Stimulated activated effector memory CD8-positive, alpha-beta T cell treated with anti-CD3 and anti-CD28 coated beads, Interleukin-12 subunit alpha, Interleukin-12 subunit beta, amount 100 ng/mL, for 72 hours (primary cell): ENCODE results near the gene PCDHB13.
"Not testable (repeated sequence)": the region's sequence is repeated elsewhere in the genome, so short reads cannot be mapped to it uniquely, and the experiment has no call there.

ENCODE experiments used
- ATAC-seq: fragments of 150-1000 bp; cut with Tn5 transposase; 2 replicates; pipeline ENCODE4 v1.10.0; 2021
- DNase-seq, 2 donors: peaks; one replicate each; pipeline ENCODE4 v3.0.0; 2021 to 2022; ENCODE audit warnings: low spot score in 2 of 2
- H3K27ac Mint-ChIP-seq: one replicate; pipeline ENCODE4 v1.8.0; 2022; ENCODE audit warnings: mild to moderate bottlenecking, mixed read lengths
- H3K36me3 Mint-ChIP-seq: one replicate; pipeline ENCODE4 v1.8.0; 2022; ENCODE audit warnings: mild to moderate bottlenecking, mixed read lengths
- H3K4me1 Mint-ChIP-seq: one replicate; pipeline ENCODE4 v1.8.0; 2022; ENCODE audit warnings: mixed read lengths
- H3K4me3 Mint-ChIP-seq: one replicate; pipeline ENCODE4 v1.8.0; 2022; ENCODE audit warnings: mild to moderate bottlenecking, mixed read lengths
- H3K9me3 Mint-ChIP-seq: one replicate; pipeline ENCODE4 v1.8.0; 2022; ENCODE audit warnings: mixed read lengths

The PCDHB13 gene

DNA sequence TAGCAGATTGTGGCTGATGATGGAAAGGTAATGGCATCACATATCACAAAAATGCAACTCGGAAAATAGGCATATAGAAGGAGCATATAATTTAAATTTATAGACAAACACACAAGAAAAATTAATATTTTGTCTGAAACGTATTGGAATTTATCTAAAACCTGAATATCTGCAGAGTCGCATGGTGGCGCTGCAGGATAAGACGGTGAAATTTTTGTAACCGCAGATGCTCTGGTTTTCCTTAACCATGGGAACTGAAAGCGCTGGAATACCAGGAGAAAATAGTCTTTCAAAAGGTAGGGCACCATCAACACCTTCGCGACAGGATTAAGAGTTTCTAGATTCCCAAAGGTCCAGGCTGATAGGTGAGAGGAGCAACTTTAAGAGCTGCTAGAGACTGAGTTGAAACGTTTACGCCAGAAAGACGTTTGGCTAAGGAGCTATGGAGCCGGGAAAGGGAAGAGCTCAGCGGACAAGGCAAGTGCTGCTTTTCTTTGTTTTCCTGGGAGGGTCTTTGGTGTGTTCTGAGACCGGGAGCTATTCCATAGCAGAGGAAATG lies 20.5 kb downstream of the PCDHB13 start:
- Mint-ChIP-seq H3K36me3 (no peaks in the 10 kb centered on the region), H3K4me3 (no peak overlapping the region)
- DNase-seq = no peak

GRCh38 chr5:141235922-141236321 lies 22.2 kb downstream of the PCDHB13 start:
- not testable (repeated sequence) for ATAC-seq, H3K4me3 Mint-ChIP-seq, H3K4me1 Mint-ChIP-seq, H3K36me3 Mint-ChIP-seq, DNase-seq, H3K27ac Mint-ChIP-seq
- peaks cover 22% of the 10 kb centered on the region for H3K9me3 Mint-ChIP-seq

More for the DNA sequence above, 20.5 kb downstream of the PCDHB13 start:
- peaks cover 16% of the 10 kb centered on the region for H3K9me3 Mint-ChIP-seq
- H3K4me1 Mint-ChIP-seq = no peaks in the 10 kb centered on the region
- no peak for ATAC-seq
- no peak overlapping the region for H3K27ac Mint-ChIP-seq

DNA sequence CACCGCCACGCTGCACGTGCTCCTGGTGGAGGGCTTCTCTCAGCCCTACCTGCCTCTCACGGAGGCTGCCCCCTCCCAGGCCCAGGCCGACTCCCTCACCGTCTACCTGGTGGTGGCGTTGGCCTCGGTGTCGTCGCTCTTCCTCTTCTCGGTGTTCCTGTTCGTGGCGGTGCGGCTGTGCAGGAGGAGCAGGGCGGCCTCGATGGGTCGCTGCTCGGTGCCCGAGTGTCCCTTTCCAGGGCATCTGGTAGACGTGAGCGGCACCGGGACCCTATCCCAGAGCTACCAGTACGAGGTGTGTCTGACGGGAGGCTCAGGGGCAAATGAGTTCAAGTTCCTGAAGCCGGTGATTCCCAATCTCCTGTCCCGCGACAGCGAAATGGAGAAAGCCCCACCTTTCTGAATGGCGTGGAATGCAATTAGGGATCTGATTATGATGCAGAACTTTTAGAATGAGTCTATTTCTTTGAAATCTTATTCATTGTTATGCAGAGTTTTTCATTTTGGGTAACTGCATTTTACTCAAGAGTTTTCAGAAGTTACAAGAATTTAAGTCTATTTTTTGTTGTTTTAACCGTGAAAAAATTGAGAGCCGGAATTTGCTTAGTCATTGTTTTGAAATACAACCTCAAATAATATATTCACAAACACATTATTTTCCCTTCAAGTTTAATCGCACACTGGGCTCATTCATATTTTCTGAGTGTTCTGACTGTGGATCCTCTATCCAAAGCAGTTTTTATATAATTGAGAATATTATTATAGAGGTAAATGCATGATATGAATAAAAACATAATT lies 23.0 kb downstream of the PCDHB13 start:
- peaks cover 19% of the 10 kb centered on the region for H3K9me3 Mint-ChIP-seq
- ATAC-seq (no peak), DNase-seq (no peak)
- no peaks in the 10 kb centered on the region for H3K4me1 Mint-ChIP-seq
- no peak overlapping the region for H3K4me3 Mint-ChIP-seq
- no peaks in the 10 kb centered on the region for H3K36me3 Mint-ChIP-seq
- no peak overlapping the region for H3K27ac Mint-ChIP-seq

GRCh38 chr5:141241496-141241895 lies 27.8 kb downstream of the PCDHB13 start:
- H3K27ac Mint-ChIP-seq = no peak overlapping the region
- H3K36me3 Mint-ChIP-seq = no peaks in the 10 kb centered on the region
- peaks cover 23% of the 10 kb centered on the region for H3K9me3 Mint-ChIP-seq
- ATAC-seq (no peak), DNase-seq (no peak)
- H3K4me1 Mint-ChIP-seq = peaks cover 4% of the 10 kb centered on the region
- no peak overlapping the region for H3K4me3 Mint-ChIP-seq

- peak within 1 kb of the TSS; percentile 23 for H3K4me3 Mint-ChIP-seq
- H3K36me3 Mint-ChIP-seq = no peaks in the 10 kb centered on the region
- H3K27ac Mint-ChIP-seq = no peak within 1 kb of the TSS
- peaks cover 33% of the 10 kb centered on the region for H3K9me3 Mint-ChIP-seq
- no peak for DNase-seq
- H3K4me1 Mint-ChIP-seq = peaks cover 4% of the 10 kb centered on the region
- ATAC-seq = no peak
These were observed 31.6 kb downstream of the PCDHB13 start, which contains the start of gene PCDHB15 for GRCh38 chr5:141245250-141245717. PCDHB15 (plus strand) TSS chr5:141245395; CDS start chr5:141245579, 184 bp downstream.

DNA sequence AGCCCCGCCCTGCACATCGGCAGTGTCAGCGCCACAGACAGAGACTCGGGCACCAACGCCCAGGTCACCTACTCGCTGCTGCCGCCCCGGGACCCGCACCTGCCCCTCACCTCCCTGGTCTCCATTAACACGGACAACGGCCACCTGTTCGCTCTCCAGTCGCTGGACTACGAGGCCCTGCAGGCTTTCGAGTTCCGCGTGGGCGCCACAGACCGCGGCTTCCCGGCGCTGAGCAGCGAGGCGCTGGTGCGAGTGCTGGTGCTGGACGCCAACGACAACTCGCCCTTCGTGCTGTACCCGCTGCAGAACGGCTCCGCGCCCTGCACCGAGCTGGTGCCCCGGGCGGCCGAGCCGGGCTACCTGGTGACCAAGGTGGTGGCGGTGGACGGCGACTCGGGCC lies 33.3 kb downstream of the PCDHB13 start:
- H3K4me1 Mint-ChIP-seq, ATAC-seq, DNase-seq, H3K27ac Mint-ChIP-seq, H3K4me3 Mint-ChIP-seq, H3K36me3 Mint-ChIP-seq: not testable (repeated sequence)
- H3K9me3 Mint-ChIP-seq = peaks cover 28% of the 10 kb centered on the region

GRCh38 chr5:141247434-141247833 lies 33.7 kb downstream of the PCDHB13 start:
- not testable (repeated sequence) for H3K4me1 Mint-ChIP-seq, DNase-seq, H3K36me3 Mint-ChIP-seq, ATAC-seq, H3K27ac Mint-ChIP-seq, H3K4me3 Mint-ChIP-seq
- peaks cover 27% of the 10 kb centered on the region for H3K9me3 Mint-ChIP-seq

GRCh38 chr5:141250576-141250975 lies 36.9 kb downstream of the PCDHB13 start:
- no peaks in the 10 kb centered on the region for H3K36me3 Mint-ChIP-seq
- DNase-seq = no peak
- H3K4me1 Mint-ChIP-seq = no peaks in the 10 kb centered on the region
- ATAC-seq = no peak
- H3K27ac Mint-ChIP-seq = no peak overlapping the region
- H3K4me3 Mint-ChIP-seq = no peak overlapping the region
- H3K9me3 Mint-ChIP-seq = peaks cover 28% of the 10 kb centered on the region

DNA sequence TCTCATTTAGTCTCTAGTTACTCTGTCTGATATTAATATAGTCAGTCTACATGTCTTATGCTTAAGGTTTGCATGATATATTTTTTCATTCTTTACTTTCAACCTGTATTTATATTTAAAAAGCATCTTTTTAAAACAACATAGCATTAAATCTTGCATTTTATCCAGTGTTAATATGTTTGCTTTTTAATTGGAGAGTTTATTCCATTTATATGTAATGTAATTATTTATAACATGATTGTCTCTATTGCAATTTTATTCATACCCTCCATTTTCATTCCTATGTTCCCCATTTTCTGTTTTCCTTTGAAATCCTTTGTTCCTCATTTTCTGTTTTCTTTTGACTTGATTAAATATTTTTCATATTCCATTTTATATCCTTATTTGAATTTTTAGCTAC lies 44.7 kb downstream of the PCDHB13 start:
- Mint-ChIP-seq H3K27ac (no peak overlapping the region), H3K9me3 (peaks cover 46% of the 10 kb centered on the region), H3K4me1 (no peaks in the 10 kb centered on the region), H3K36me3 (no peaks in the 10 kb centered on the region), H3K4me3 (no peak overlapping the region)
- ATAC-seq (no peak), DNase-seq (no peak)

GRCh38 chr5:141258948-141259347 lies 45.2 kb downstream of the PCDHB13 start:
- Mint-ChIP-seq H3K9me3 (peaks cover 48% of the 10 kb centered on the region), H3K36me3 (no peaks in the 10 kb centered on the region), H3K4me1 (no peaks in the 10 kb centered on the region), H3K27ac (no peak overlapping the region), H3K4me3 (no peak overlapping the region)
- DNase-seq (no peak), ATAC-seq (no peak)

GRCh38 chr5:141260458-141261237 lies 46.9 kb downstream of the PCDHB13 start:
- H3K4me1 Mint-ChIP-seq = no peaks in the 10 kb centered on the region
- no peak overlapping the region for H3K4me3 Mint-ChIP-seq
- no peak overlapping the region for H3K27ac Mint-ChIP-seq
- peaks cover 46% of the 10 kb centered on the region for H3K9me3 Mint-ChIP-seq
- no peaks in the 10 kb centered on the region for H3K36me3 Mint-ChIP-seq
- ATAC-seq (no peak), DNase-seq (no peak)

DNA sequence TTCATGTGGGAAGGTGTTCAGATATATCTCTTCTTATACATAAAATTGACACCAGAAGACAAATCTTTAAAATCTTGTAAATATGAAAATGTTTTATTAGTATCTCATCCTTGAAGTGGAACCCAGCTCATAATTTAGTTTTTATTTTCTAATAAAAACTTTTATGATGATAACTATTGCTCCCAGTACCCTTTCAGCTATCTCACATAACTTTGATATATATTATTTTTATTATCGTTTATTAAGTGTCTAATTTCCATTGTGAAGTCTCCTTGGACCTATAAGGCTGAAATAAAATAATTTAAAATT lies 47.5 kb downstream of the PCDHB13 start:
- H3K4me1 Mint-ChIP-seq = no peaks in the 10 kb centered on the region
- no peak overlapping the region for H3K4me3 Mint-ChIP-seq
- H3K36me3 Mint-ChIP-seq = no peaks in the 10 kb centered on the region
- no peak for ATAC-seq
- DNase-seq = no peak
- peaks cover 49% of the 10 kb centered on the region for H3K9me3 Mint-ChIP-seq
- H3K27ac Mint-ChIP-seq = no peak overlapping the region
